Suppressor macrophage treated with lipopolysaccharide for 1 hour (primary cell): ENCODE data around the gene MYO3B.

Source experiments
- DNase-seq, 3 donors: peaks; one replicate each; pipeline ENCODE4 v3.0.0-alpha.2; 2020 to 2022

Gene MYO3B

GRCh38 chr2:170213651-170214050 lies 35.7 kb downstream of the MYO3B start:
- no peak for DNase-seq

GRCh38 chr2:170214309-170214948 lies 36.5 kb downstream of the MYO3B start:
- no peak for DNase-seq

GRCh38 chr2:170215021-170215420 lies 37.1 kb downstream of the MYO3B start:
- DNase-seq = no peak

GRCh38 chr2:170216428-170216827 lies 38.5 kb downstream of the MYO3B start:
- DNase-seq = no peak

- DNase-seq = no peak
Observed at GRCh38 chr2:170216981-170217380, 39.0 kb downstream of the MYO3B start.

GRCh38 chr2:170217778-170218251 lies 39.9 kb downstream of the MYO3B start:
- no peak for DNase-seq

GRCh38 chr2:170218456-170218855 lies 40.5 kb downstream of the MYO3B start:
- no peak for DNase-seq

GRCh38 chr2:170218931-170219330 lies 41.0 kb downstream of the MYO3B start:
- DNase-seq = no peak

GRCh38 chr2:170221317-170222288 lies 43.7 kb downstream of the MYO3B start:
- no peak for DNase-seq

- no peak for DNase-seq
Observed at GRCh38 chr2:170222298-170222697, 44.4 kb downstream of the MYO3B start.

- no peak for DNase-seq
Observed at GRCh38 chr2:170222842-170223241, 44.9 kb downstream of the MYO3B start.

GRCh38 chr2:170224692-170225294 lies 46.8 kb downstream of the MYO3B start:
- DNase-seq = no peak

- no peak for DNase-seq
Observed at GRCh38 chr2:170226216-170226615, 48.3 kb downstream of the MYO3B start.

GRCh38 chr2:170227507-170227947 lies 49.6 kb downstream of the MYO3B start:
- no peak for DNase-seq

GRCh38 chr2:170227951-170228350 lies 50.0 kb downstream of the MYO3B start:
- no peak for DNase-seq

- no peak for DNase-seq
Observed at GRCh38 chr2:170228429-170228828, 50.5 kb downstream of the MYO3B start.

- no peak for DNase-seq
Observed at GRCh38 chr2:170229125-170229524, 51.2 kb downstream of the MYO3B start.

- no peak for DNase-seq
Observed at GRCh38 chr2:170229744-170230143, 51.8 kb downstream of the MYO3B start.

GRCh38 chr2:170235860-170236679 lies 58.1 kb downstream of the MYO3B start:
- DNase-seq = peak; percentile 49 to 62 (median 59)

- no peak for DNase-seq
Observed at GRCh38 chr2:170236680-170237047, 58.7 kb downstream of the MYO3B start.

- DNase-seq = no peak
Observed at GRCh38 chr2:170237572-170238120, 59.7 kb downstream of the MYO3B start.

GRCh38 chr2:170238776-170239175 lies 60.8 kb downstream of the MYO3B start:
- no peak for DNase-seq
